HG03457 (cell line): Measurements from ENCODE around the gene TNKS1BP1.
"Not testable (repeated sequence)": the region's sequence is repeated elsewhere in the genome, so short reads cannot be mapped to it uniquely, and the experiment has no call there.

Experiments used
- ATAC-seq: cut with Tn5 transposase; IDR thresholded peaks from one replicate; pipeline ENCODE4 v1.9.1; 2021; ENCODE audit warnings: moderate number of reproducible peaks; ENCODE audit not compliant: unreplicated experiment

Gene TNKS1BP1

DNA sequence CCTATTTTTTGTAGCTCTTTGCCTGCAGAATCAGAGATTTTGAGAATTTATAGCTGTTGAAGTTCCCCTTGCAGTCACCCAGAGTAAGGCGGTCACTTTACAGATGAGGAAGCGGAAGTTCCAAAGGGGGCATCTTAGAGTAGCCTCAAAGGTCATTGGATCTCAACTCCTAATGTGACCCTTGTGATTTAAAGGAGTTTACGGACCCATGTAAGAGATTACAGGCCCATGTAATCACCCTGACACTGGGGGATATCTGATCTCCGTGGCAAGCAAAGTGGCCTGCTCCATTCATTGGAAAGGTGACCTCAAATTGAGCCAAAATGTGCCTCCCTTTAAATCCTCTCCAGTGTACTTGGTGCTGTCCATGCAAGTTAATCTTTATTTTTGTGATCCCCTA is 29.1 kb upstream of the TNKS1BP1 start:
- no peak for ATAC-seq

DNA sequence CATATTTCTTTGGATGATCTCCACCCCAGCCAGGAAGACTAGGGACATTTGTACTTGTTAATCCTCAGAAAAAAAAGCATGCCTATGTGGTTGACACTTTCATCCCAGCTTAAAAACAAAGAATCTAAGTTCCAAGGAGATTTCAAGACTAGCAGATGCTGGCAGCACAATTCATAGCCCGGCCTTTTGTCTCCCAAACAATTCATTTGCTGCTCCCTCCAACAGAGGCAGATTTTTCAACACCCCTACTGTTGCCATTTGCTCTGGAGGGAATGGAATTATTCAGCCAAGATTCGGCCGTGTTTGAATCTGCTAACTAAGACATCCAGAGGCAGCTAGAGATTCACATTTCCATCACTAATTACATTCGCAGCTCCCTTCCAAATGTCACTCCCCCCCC is 28.7 kb upstream of the TNKS1BP1 start:
- no peak for ATAC-seq

DNA sequence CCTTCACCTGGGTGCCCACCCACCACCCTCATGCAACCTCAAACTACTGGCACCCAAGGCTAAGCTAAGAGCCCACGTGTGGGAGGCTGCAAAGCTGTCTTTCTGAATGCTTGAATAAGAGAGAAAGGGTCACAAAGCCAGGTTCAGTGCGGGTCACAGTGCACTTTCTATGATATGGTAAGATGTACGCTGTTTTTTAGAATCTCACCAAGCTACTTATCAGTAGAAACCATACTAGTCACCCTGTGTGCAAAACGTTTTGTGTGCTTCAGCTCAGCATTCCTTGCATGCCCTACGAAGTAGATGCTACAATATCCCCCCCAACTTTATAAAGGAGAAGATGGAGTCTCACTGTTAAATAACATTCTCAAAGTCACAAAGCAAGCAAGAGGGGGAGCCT is 28.3 kb upstream of the TNKS1BP1 start:
- ATAC-seq: no peak

DNA sequence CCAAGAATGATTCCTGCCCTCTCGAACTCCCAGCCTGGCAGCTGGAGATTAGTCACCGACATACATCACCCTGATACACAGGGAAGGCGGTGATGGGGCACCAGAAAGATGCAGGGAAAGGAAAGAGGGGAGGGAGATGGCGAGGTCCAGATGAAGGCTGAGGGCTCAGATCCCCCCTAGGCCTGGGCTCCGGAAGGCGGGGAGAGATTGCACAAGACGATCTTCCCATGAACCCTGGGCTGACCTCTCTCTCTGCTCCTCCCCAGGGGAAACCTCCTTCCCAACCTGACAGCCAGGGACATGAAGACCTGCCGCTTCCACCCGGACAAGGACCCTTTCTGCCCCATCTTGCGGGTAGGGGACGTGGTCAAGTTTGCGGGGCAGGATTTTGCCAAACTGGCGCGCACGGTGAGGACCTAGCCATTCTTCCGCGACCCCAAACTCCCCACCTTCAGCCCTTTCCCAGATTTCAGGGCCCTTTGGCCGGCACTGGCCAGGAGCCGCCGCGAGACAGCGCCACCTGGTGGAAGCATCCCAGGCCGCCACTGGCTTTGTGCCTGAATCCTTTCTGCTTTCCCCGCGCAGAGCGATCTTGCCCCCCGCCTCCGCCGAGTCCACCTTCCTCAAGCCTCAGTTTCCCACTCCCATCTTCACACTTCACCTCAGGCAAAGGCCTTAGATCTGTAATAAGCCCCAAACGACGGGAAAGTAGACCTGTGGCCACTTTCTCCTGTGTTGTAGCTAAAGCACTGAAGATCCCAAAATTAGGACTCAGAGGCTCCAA is 24.9 kb upstream of the TNKS1BP1 start:
- no peak for ATAC-seq

DNA sequence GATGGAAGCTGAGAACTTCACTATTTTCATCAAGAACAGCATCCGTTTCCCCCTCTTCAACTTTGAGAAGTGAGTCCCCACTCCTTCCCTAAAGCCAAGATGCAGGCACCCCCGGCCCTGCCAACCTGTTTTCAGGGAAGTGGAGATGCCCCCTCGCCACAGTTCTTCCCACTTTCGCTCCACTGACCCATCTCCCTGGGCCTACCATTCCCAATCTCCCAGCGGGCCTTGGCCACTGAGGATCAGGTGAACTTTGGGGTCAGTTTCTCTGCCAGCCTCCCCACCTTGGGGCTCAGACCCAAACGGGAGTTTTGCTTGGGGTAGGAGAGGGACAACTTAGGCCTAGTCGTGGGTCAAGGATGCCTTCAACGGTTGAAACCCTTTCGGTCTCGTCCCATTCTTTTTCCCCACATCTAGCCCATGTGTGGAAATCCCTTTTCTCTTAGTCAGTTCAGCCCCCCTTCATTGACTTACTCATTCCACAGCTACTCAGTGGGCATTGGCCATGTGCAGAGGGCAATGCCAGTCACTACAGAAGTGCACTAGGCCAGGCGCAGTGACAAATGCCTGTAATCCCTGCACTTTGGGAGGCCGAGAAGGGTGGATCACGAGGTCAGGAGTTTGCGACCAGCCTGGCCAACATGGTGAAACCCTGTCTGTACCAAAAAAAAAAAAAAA is 24.0 kb upstream of the TNKS1BP1 start:
- ATAC-seq: no peak

DNA sequence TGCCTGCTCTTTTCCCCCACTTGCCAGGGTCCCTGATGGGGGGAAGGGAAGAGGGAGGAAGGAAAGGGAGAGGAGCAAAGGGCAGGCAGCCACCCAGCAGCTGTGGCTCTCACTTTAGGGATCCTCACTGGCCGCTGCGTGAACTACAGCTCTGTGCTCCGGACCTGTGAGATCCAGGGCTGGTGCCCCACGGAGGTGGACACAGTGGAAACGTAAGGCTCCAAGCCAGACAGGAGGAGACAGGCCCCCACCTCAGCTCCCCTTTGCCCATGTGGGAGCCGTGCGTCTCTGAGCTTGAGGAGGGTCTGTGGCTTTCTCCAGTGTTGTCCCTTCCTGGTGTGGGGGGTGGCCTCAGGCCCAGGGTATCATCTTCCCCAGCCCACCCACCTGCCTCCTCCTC is 23.3 kb upstream of the TNKS1BP1 start:
- ATAC-seq: no peak

DNA sequence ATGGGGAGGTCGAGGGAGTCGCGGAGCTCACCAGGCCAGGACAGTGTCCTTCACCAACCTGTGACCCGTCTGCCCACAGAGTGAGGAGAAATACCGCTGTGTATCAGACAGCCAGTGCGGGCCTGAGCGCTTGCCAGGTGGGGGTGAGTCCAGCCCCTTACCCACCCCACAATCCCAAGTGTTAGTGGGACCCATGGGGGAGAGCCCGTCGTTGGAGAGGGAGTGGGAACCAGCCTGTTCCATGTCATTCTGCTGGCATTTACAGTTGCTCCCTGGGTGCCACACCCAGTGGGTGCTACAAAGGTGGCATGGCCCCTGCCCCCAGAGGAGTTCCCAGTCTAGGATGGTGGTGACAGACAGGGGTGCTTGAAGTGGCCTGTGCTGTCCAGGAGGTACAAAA is 22.6 kb upstream of the TNKS1BP1 start:
- no peak for ATAC-seq

DNA sequence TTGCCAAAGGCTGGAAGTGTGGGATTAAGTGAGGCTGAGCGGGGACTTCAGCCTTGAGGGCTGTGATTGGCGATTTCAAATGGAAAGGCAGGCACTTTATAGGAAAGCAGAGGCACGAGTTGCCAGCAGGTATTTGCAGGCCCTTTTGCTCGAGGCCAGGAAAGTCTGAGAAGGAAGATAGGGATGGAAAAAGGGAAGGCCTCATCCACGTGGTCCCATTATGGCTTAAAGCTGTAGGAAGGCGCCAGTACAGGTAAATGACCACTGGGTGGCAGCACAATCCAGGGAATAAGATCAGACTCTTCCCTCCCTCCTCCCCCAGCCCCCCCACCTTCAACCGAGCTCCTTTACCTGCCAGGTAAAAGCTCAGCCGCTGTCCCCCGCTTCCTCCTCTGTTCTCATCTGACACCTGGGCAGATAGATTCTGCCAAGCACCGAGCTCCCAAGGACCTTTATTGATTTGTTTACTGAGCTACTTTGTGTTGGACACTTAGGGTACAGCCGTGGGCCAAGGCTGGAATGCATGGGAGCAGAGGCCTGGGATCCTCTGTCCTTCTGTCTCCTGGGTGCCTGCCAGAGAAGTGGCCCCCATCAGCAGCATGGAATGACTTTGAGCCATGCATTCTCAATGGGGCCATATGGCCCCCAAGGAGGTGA is 20.9 kb upstream of the TNKS1BP1 start:
- peak; percentile 62 for ATAC-seq

DNA sequence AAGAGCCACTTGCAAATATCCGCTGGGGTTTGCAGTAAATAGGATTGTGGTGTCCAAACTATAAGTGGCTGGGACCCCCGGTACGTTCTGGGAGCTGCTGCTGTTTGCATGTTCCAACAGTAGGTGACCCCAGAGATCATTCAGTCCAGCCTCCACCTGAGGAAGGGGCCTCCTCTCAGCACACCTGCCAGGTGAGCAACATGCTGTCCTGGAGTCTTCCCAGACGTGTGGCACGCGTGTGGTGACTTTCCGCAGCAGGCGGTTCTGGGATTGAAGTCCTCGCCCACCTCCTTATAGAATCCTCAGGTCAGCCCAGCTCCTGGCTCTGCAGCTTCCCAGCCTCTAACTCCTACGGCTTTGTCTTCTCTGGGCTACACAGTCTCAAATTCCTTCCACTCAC is 20.1 kb upstream of the TNKS1BP1 start:
- ATAC-seq: no peak

DNA sequence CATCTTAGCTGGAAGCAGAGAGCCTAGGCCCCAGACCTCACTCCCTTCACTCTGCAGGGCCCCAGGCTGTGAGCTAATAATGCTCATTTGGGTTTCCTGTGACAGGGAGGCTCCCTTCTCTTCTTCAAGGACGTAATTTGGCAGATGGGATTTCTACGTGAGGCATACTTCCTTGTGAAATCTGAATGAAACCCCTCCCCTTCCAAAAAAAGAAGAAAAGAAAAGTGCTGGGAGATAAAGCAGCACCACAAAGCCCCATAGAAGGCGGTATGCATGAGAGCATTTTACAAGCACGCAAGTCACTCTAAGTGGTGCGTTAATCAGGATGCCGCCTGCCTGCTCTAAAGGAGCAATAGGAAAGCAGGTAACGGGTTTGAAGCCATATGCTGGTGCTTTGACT is 19.1 kb upstream of the TNKS1BP1 start:
- ATAC-seq: no peak

DNA sequence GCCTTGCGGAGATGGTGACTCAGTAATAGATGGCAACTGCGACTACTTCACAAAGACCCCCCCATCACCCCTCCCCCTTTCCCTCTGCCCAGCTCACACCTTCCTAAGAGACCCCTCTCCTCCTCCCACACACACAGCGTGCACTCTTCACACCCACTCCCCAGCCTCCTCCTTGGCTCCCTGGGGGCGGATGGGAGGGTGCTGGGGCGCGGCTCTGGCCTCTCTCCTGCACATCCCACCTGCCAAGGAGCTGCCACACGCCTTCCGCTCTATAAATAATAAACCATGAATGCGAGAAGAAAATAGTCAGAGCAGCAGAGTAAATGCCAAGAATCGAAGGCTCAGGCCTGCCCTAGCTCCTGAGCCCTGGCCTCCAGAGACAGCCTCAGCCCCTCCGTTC is 17.9 kb upstream of the TNKS1BP1 start:
- ATAC-seq: no peak

DNA sequence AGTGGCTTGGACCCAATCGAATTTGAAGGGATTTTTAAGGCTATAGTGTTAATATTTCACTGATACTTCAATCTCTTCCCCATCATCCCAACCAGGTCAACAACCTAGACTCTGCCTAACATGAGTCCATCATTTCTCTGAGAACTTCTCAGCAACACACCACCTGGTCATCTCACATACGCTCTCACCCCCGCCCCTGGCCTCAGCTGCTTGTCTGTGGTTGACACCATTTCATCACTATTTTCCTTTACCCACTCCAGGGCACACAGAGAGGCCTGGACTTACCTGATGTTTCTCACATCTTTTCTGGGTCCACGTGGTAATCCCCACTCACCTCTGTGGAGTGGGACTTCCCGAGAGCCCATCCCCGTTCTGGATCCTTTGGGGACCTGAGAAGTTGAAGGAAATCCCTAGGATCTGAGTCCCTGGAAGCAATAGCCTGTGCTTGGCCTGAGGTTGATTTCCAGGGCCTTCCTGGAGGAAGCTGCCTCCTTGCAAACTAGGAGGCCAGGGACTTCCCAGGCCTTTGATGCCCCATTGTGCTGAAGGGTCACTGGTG is 16.6 kb upstream of the TNKS1BP1 start:
- no peak for ATAC-seq

DNA sequence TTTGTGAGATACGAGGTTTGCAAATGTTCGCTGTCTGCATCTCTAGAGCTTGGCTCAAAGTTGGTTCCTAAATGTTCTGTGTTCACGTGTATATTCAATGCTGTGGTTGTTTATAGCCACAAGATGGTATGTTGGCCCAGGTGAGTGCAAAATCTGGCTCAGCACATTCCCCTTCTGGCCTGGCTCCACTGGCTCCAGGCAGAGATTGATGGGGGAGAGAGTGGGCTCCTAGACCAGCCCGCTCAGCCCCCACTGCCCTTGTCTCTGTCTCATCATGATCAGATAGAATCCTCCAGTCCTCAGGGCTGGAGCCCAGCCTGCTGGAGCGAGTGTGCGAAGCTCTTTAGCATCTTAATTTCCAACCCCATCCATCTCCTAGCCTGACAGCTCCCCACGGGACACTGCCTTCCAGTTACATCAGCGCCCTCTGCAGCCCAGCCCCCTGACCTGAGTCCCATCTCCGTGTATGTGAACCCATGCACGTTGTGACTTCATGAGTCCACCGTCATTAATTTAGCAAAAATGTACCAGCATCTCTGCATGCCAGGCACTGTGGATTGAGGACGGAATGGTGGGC is 15.4 kb upstream of the TNKS1BP1 start:
- no peak for ATAC-seq

DNA sequence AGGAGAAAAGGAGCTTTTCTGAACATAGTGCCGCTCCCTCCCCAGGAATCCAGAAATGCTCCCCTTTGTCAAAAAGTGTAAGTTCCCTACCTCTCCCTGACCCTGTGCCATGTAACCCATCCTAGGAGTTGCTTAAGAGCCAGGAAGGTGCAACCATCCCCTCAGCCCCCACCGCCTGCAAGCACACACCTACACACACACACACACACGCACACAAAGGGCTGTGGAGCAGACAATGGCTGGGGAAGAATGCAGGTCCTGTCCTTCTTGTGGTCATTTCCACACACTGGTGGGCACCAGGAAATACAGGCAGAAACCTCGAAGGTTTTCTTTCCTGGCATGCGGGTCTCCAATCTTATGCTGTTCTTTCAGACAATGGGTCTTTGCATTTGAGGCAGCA is 14.6 kb upstream of the TNKS1BP1 start:
- no peak for ATAC-seq

DNA sequence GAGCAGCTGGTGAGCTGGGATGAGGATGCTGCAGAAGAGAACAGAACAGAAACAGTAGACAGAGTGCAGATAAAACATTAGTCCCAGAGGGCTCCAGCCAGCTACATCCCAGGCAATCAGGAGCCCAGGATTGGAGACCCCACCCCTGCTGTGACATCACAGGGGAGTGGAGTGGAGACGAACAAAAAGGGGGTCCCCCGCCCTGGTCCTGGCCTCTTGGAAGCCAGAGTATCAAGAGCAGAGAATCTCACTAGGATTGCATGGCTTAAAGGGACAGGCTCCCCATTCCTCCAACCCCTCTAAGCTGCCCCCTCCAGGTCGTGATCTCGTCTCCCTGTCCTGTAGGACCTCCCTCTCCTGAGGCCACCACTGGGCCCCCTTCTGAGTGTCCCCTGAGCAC is 13.4 kb upstream of the TNKS1BP1 start, which contains the start of gene P2RX3:
P2RX3 (plus strand) TSS at position 211 of the 400 bp plus-strand sequence. CDS start 199 bp downstream, outside the sequence.
- no peak for ATAC-seq

DNA sequence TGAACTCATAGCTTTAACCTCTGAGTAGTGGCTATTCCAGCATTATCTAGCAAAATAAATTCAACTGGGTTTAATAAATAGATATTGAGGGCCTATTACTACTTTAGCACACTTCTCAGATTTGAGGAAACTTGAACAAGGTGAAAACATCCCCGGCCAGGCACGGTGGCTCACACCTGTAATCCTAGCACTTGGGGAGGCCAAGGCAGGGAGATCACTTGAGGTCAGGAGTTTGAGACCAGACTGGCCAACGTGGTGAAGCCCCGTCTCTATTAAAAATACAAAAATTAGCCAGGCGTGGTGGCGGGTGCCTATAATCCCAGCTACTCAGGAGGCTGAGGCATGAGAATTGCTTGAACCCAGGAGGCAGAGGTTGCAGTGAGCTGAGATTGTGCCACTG is 12.1 kb upstream of the TNKS1BP1 start:
- ATAC-seq: not testable (repeated sequence)

DNA sequence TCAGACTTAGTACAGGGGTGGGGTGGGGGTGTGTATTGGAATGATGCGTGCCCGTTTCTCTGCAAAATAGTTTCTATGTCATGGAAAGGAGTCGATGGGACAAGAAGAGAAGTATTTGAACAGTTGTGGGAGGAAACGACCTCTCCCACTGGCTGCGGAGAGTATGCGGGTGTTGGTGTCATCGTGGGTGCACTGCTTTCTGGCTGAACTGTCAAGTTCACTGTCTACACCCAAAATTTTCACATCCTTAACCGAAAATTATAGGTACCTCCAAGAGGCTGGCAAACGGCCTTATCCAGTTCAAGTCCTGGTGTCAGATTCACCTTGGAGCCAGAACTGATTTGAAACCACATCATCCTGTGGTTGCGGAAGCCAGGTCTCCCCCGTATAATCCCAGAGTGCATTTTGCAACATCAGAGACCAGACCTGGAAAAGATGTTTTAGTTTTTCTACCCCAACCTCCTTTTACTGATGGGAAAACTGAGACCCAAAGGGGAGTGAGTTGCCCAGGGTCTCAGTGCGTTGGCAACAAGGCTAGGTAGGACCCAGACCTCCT is 11.4 kb upstream of the TNKS1BP1 start:
- no peak for ATAC-seq

DNA sequence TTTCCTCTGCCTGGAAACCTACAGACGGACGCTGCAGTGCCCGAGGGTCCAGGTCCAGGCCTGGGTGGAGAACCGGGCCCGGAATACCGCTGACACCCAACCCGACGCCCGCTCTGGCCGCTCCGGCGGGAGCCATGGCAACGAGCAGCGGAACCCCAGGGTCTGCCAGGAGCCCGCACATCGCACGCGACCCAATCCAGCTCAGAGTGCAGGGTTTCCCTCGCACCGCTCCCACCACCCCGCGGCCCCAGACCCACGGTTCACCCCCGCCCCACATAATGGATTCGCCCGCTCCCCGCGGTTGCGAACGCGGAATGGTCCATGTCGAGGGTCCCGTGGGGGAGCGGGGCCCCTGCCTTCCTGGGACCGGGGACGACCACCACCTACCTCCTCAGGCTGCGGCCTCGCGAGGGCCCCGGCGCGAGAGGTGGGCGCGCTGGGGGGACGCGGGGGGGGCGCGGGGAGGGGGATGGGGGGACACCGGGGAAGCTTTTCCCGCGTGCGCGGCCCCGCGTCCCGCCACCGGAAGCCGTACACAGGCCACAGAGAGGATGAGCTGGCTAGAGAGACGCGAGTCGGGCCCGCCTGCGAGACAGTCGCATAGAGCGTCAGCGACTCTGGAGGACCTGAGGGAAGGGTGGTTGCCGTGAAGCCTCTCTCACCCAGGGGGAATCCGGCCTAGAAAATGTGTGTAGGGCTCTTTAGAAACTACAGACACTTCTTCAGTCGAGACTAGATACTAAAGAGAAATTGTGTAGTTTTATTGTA is 10.8 kb upstream of the TNKS1BP1 start, which contains the start of gene SSRP1:
SSRP1 (minus strand) TSS at position 550 of the 768 bp plus-strand sequence. CDS start 771 bp downstream, outside the sequence.
- ATAC-seq: peak; percentile 98

DNA sequence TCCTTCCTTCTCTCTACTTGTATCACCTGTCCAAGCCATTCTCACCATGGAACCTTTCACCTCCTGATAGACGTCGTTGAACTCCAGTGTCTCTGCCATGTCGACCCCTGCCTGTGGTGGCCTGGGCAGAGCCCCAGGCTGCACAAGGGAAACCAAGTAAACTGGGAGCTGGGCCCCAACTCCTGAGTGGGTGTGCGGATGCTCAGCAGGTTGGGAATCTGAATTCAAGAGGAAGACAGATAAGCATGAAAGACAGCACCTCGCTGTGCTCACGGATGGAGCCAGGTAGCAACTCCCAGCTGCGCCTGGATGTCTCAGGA is 10.2 kb upstream of the TNKS1BP1 start:
- no peak for ATAC-seq
